HG03342 (cell line): Measurements from ENCODE around the gene DGKI.
A peak's percentile ranks its signal among the peaks of the same experiment; 100 is the strongest.
"Not testable (repeated sequence)": the region's sequence is repeated elsewhere in the genome, so short reads cannot be mapped to it uniquely, and the experiment has no call there.

Source experiments
- ATAC-seq: cut with Tn5 transposase; IDR thresholded peaks from one replicate; pipeline ENCODE4 v1.9.1; 2021; ENCODE audit warnings: mild to moderate bottlenecking, moderate library complexity; ENCODE audit not compliant: unreplicated experiment

Gene DGKI

GRCh38 chr7:137485818-137486217, 361.0 kb downstream of the DGKI start:
- no peak for ATAC-seq

- ATAC-seq, result no peak
Observed at GRCh38 chr7:137484326-137484725, 362.4 kb downstream of the DGKI start.

GRCh38 chr7:137482466-137482865, 364.3 kb downstream of the DGKI start:
- ATAC-seq, result no peak

- peak; percentile 50 for ATAC-seq
Observed at GRCh38 chr7:137480824-137481365, 365.9 kb downstream of the DGKI start.

GRCh38 chr7:137480401-137480800, 366.4 kb downstream of the DGKI start:
- peak; percentile 40 for ATAC-seq

GRCh38 chr7:137476937-137477336, 369.8 kb downstream of the DGKI start:
- ATAC-seq, result no peak

- ATAC-seq, result no peak
Observed at GRCh38 chr7:137475966-137476365, 370.8 kb downstream of the DGKI start.

GRCh38 chr7:137474540-137475026, 372.2 kb downstream of the DGKI start:
- ATAC-seq, result no peak

- no peak for ATAC-seq
Observed at GRCh38 chr7:137471128-137471527, 375.6 kb downstream of the DGKI start.

GRCh38 chr7:137469858-137470257, 376.9 kb downstream of the DGKI start:
- no peak for ATAC-seq

- no peak for ATAC-seq
Observed at GRCh38 chr7:137469191-137469811, 377.5 kb downstream of the DGKI start.

GRCh38 chr7:137462847-137463246, 383.9 kb downstream of the DGKI start:
- peak; percentile 59 for ATAC-seq

GRCh38 chr7:137462074-137462715, 384.6 kb downstream of the DGKI start:
- no peak for ATAC-seq

GRCh38 chr7:137458399-137458798, 388.4 kb downstream of the DGKI start:
- ATAC-seq, result no peak

GRCh38 chr7:137454767-137455166, 392.0 kb downstream of the DGKI start:
- no peak for ATAC-seq

GRCh38 chr7:137454246-137454724, 392.5 kb downstream of the DGKI start:
- peak; percentile 82 for ATAC-seq

GRCh38 chr7:137453356-137453755, 393.4 kb downstream of the DGKI start:
- no peak for ATAC-seq

GRCh38 chr7:137449016-137449415, 397.8 kb downstream of the DGKI start:
- no peak for ATAC-seq

- ATAC-seq, result not testable (repeated sequence)
Observed at GRCh38 chr7:137448572-137448971, 398.2 kb downstream of the DGKI start.

- ATAC-seq, result no peak
Observed at GRCh38 chr7:137446025-137446424, 400.7 kb downstream of the DGKI start.

GRCh38 chr7:137445268-137445667, 401.5 kb downstream of the DGKI start:
- ATAC-seq, result no peak

- ATAC-seq, result no peak
Observed at GRCh38 chr7:137443616-137444015, 403.2 kb downstream of the DGKI start.
